GM18909 (cell line): Measurements from ENCODE around the gene MIDN.
"Not testable (repeated sequence)": the region's sequence is repeated elsewhere in the genome, so short reads cannot be mapped to it uniquely, and the experiment has no call there.

Experiments
- ATAC-seq: cut with Tn5 transposase; IDR thresholded peaks from one replicate; pipeline ENCODE4 v1.9.1; 2021; ENCODE audit warnings: mild to moderate bottlenecking; ENCODE audit not compliant: unreplicated experiment, poor library complexity

Gene MIDN

GRCh38 chr19:1290196-1290702 lies 41.9 kb downstream of the MIDN start:
- ATAC-seq: no peak

GRCh38 chr19:1290703-1291651 lies 42.6 kb downstream of the MIDN start:
- no peak for ATAC-seq

GRCh38 chr19:1291761-1292418 lies 43.5 kb downstream of the MIDN start:
- no peak for ATAC-seq

GRCh38 chr19:1292419-1293151 lies 44.2 kb downstream of the MIDN start:
- no peak for ATAC-seq

GRCh38 chr19:1293782-1294604 lies 45.6 kb downstream of the MIDN start:
- no peak for ATAC-seq

- ATAC-seq: no peak
Observed at GRCh38 chr19:1294688-1295087, 46.3 kb downstream of the MIDN start.

GRCh38 chr19:1295169-1296012 lies 47.0 kb downstream of the MIDN start:
- ATAC-seq: no peak

GRCh38 chr19:1296078-1296477 lies 47.7 kb downstream of the MIDN start:
- ATAC-seq: no peak

- no peak for ATAC-seq
Observed at GRCh38 chr19:1296575-1297271, 48.3 kb downstream of the MIDN start.

GRCh38 chr19:1298235-1298634 lies 49.9 kb downstream of the MIDN start:
- no peak for ATAC-seq

GRCh38 chr19:1299801-1300200 lies 51.4 kb downstream of the MIDN start:
- ATAC-seq: no peak

GRCh38 chr19:1300744-1301490 lies 52.5 kb downstream of the MIDN start:
- no peak for ATAC-seq

GRCh38 chr19:1302533-1303239 lies 54.3 kb downstream of the MIDN start:
- ATAC-seq: no peak

- ATAC-seq: no peak
Observed at GRCh38 chr19:1304197-1304924, 56.0 kb downstream of the MIDN start.

GRCh38 chr19:1305354-1305753 lies 57.0 kb downstream of the MIDN start:
- not testable (repeated sequence) for ATAC-seq

- ATAC-seq: no peak
Observed at GRCh38 chr19:1307320-1307719, 58.9 kb downstream of the MIDN start.
